Type B pancreatic cell (in vitro differentiated cells): ENCODE results near the gene NPY1R. TPM values are rescaled to one million over a fixed set of nuclear protein-coding genes. Genes with fewer than 3 reads are reported as not detected.

Experiments used
- DNase-seq: peaks from one replicate; pipeline ENCODE4 v3.0.0; 2021; ENCODE audit warnings: mixed read lengths; ENCODE audit not compliant: unreplicated experiment; ENCODE audit errors: extremely low spot score
- H3K27ac Mint-ChIP-seq: 2 replicates; pipeline ENCODE4 v1.8.0; 2021; ENCODE audit warnings: mild to moderate bottlenecking, mixed read lengths
- H3K27me3 Mint-ChIP-seq: 2 replicates; pipeline ENCODE4 v1.8.0; 2021; ENCODE audit warnings: mixed read lengths
- H3K36me3 Mint-ChIP-seq: 2 replicates; pipeline ENCODE4 v1.8.0; 2021; ENCODE audit warnings: mixed read lengths
- H3K4me1 Mint-ChIP-seq: one replicate; pipeline ENCODE4 v1.8.0; 2021; ENCODE audit warnings: mixed read lengths; ENCODE audit not compliant: unreplicated experiment
- H3K4me3 Mint-ChIP-seq: 2 replicates; pipeline ENCODE4 v1.8.0; 2021; ENCODE audit warnings: mild to moderate bottlenecking, mixed read lengths
- H3K9me3 Mint-ChIP-seq: 2 replicates; pipeline ENCODE4 v1.8.0; 2021; ENCODE audit warnings: mixed read lengths
- CTCF ChIP-seq: fragments of 200-600 bp; sonication (generic); conservative IDR thresholded peaks from 2 replicates; pipeline ENCODE4 v1.5.0; 2021; ENCODE audit warnings: antibody characterized with exemption, mild to moderate bottlenecking
- total RNA-seq: library from RNA; stranded (reverse); gene quantifications from 2 replicates; pipeline ENCODE4 v1.2.1, GENCODE V29; 2021; ENCODE audit warnings: low replicate concordance

The NPY1R gene
- total RNA-seq, 1 donor from 2014 or later = 84.8 TPM

- Mint-ChIP-seq H3K4me1 (no peaks in the 10 kb centered on the region), H3K9me3 (no peaks in the 10 kb centered on the region), H3K4me3 (no peak overlapping the region), H3K36me3 (no peaks in the 10 kb centered on the region), H3K27ac (no peak overlapping the region), H3K27me3 (peaks cover 16% of the 10 kb centered on the region)
- DNase-seq = no peak
- peak; percentile 51 for TF ChIP-seq CTCF
Measured at GRCh38 chr4:163356104-163356503, 23.7 kb upstream of the NPY1R start.

- H3K4me1 Mint-ChIP-seq = no peaks in the 10 kb centered on the region
- no peak overlapping the region for H3K27ac Mint-ChIP-seq
- H3K4me3 Mint-ChIP-seq = no peak overlapping the region
- no peak for TF ChIP-seq CTCF
- DNase-seq = no peak
- H3K27me3 Mint-ChIP-seq = peaks cover 8% of the 10 kb centered on the region
- no peaks in the 10 kb centered on the region for H3K36me3 Mint-ChIP-seq
- H3K9me3 Mint-ChIP-seq = no peaks in the 10 kb centered on the region
Measured at GRCh38 chr4:163353054-163353453, 20.7 kb upstream of the NPY1R start.

GRCh38 chr4:163350672-163351071 is 18.3 kb upstream of the NPY1R start:
- Mint-ChIP-seq H3K27ac (no peak overlapping the region), H3K4me3 (no peak overlapping the region), H3K4me1 (no peaks in the 10 kb centered on the region), H3K9me3 (no peaks in the 10 kb centered on the region), H3K27me3 (peaks cover 25% of the 10 kb centered on the region), H3K36me3 (no peaks in the 10 kb centered on the region)
- no peak for TF ChIP-seq CTCF
- no peak for DNase-seq

GRCh38 chr4:163344147-163345125 is 12.0 kb upstream of the NPY1R start:
- Mint-ChIP-seq H3K36me3 (no peaks in the 10 kb centered on the region), H3K27me3 (peaks cover 63% of the 10 kb centered on the region), H3K4me3 (peak overlapping the region; percentile 85), H3K4me1 (peaks cover 5% of the 10 kb centered on the region), H3K27ac (peak overlapping the region; percentile 41), H3K9me3 (no peaks in the 10 kb centered on the region)
- TF ChIP-seq CTCF = no peak
- DNase-seq = peak; percentile 71

GRCh38 chr4:163343604-163344146 is 11.3 kb upstream of the NPY1R start, which contains the start of gene NPY5R:
Gene NPY5R, plus strand, starts transcription at chr4:163343892. Its CDS starts 6,382 bp downstream, at chr4:163350274.
- Mint-ChIP-seq H3K36me3 (no peaks in the 10 kb centered on the region), H3K9me3 (no peaks in the 10 kb centered on the region), H3K4me1 (peaks cover 5% of the 10 kb centered on the region), H3K27me3 (peaks cover 71% of the 10 kb centered on the region), H3K4me3 (peak within 1 kb of the TSS; percentile 85), H3K27ac (peak within 1 kb of the TSS; percentile 41)
- DNase-seq = peak; percentile 68
- no peak for TF ChIP-seq CTCF
